Measurements from ENCODE around the gene PARD3B. TPM values are rescaled to one million over a fixed set of nuclear protein-coding genes. Genes with fewer than 3 reads are reported as not detected.

The PARD3B gene
- total RNA-seq, 1 donor: 53.1 TPM

- no peak for DNase-seq (ENCODE audit: low read depth)
- H3K4me3 ChIP-seq (ENCODE audit: low read depth, low read length): no peak overlapping the region
- TF ChIP-seq, protein P1, sequence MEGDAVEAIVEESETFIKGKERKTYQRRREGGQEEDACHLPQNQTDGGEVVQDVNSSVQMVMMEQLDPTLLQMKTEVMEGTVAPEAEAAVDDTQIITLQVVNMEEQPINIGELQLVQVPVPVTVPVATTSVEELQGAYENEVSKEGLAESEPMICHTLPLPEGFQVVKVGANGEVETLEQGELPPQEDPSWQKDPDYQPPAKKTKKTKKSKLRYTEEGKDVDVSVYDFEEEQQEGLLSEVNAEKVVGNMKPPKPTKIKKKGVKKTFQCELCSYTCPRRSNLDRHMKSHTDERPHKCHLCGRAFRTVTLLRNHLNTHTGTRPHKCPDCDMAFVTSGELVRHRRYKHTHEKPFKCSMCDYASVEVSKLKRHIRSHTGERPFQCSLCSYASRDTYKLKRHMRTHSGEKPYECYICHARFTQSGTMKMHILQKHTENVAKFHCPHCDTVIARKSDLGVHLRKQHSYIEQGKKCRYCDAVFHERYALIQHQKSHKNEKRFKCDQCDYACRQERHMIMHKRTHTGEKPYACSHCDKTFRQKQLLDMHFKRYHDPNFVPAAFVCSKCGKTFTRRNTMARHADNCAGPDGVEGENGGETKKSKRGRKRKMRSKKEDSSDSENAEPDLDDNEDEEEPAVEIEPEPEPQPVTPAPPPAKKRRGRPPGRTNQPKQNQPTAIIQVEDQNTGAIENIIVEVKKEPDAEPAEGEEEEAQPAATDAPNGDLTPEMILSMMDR (IDR thresholded peaks at IDR 0.05; ENCODE audit: insufficient read depth, low read depth, low read length): no peak
These were observed 635.5 kb downstream of the PARD3B start for GRCh38 chr2:205180730-205181129.

GRCh38 chr2:205187731-205188130, 642.5 kb downstream of the PARD3B start:
- DNase-seq (ENCODE audit: low read depth): no peak
- TF ChIP-seq, protein P1 (IDR thresholded peaks at IDR 0.05; ENCODE audit: insufficient read depth, low read depth, low read length): no peak

DNA sequence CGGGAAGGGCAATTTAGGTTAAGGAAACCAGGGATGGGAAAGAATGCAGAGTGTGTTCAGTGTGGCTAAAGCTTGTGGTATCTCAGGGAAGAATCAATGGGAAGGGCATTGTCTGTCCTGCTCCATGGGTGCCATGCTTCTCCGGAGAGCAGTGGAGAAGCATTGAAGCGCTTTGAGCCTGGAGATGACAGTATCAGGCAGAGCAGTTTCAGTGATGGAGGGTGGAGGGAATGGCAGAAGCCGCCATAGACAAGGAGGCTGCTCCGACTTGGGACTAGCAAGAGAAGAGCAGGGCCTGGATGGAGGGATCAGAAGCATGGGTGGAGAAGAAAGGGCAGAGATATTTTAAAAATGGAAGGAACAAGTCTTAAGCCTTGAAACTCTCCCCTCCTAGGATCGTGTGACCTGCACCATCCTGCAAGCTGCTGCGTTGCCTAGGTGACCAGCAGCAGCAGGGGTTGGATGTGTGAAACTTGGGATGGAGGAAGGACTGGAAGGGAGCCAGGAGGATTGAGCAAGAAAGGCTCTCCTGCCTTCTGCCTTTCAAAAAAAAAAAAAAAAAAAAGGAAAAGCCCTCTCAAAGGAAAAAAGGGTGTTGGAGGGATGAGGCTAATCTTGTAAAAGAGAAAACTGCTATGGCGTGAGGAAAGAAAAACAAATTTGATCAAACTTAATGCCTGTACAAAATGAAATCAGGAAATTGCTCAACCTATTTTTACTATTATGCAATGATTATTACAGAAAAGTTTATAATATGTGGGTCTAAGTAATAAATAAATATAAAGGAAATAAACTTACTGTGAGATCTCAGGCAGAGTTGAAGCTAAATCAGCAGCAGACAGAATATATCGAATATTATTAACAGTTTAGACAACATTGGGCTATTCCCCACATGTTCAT, 643.2 kb downstream of the PARD3B start:
- TF ChIP-seq, protein P1 (IDR thresholded peaks at IDR 0.05; ENCODE audit: insufficient read depth, low read depth, low read length): no peak
- peak; percentile 89 for DNase-seq (ENCODE audit: low read depth)

More at GRCh38 chr2:205187731-205188130, 642.5 kb downstream of the PARD3B start:
- H3K4me3 ChIP-seq (ENCODE audit: low read depth, low read length): no peak overlapping the region

GRCh38 chr2:205189301-205189700, 644.0 kb downstream of the PARD3B start:
- TF ChIP-seq, protein P1 (IDR thresholded peaks at IDR 0.05; ENCODE audit: insufficient read depth, low read depth, low read length): no peak
- no peak for DNase-seq (ENCODE audit: low read depth)
- no peak overlapping the region for H3K4me3 ChIP-seq (ENCODE audit: low read depth, low read length)

More for the DNA sequence above, 643.2 kb downstream of the PARD3B start:
- no peak overlapping the region for H3K4me3 ChIP-seq (ENCODE audit: low read depth, low read length)

GRCh38 chr2:205190528-205190927, 645.3 kb downstream of the PARD3B start:
- H3K4me3 ChIP-seq (ENCODE audit: low read depth, low read length): no peak overlapping the region
- no peak for DNase-seq (ENCODE audit: low read depth)
- TF ChIP-seq, protein P1 (IDR thresholded peaks at IDR 0.05; ENCODE audit: insufficient read depth, low read depth, low read length): no peak

- DNase-seq (ENCODE audit: low read depth): no peak
- H3K4me3 ChIP-seq (ENCODE audit: low read depth, low read length): no peak overlapping the region
- TF ChIP-seq, protein P1 (IDR thresholded peaks at IDR 0.05; ENCODE audit: insufficient read depth, low read depth, low read length): no peak
These were observed 648.0 kb downstream of the PARD3B start for GRCh38 chr2:205193125-205193835.
